ENCODE results near the gene EEIG1. TPM values are rescaled to one million over a fixed set of nuclear protein-coding genes. Genes with fewer than 3 reads are reported as not detected.
A peak's percentile ranks its signal among the peaks of the same experiment; 100 is the strongest.

EEIG1 gene
- polyA plus RNA-seq, 1 donor = 55.2 TPM

GRCh38 chr9:127947841-127948710, 32.7 kb downstream of the EEIG1 start:
- Histone ChIP-seq H3K27me3 (ENCODE audit: control insufficient read depth, insufficient read depth, low read length) (no peaks in the 10 kb centered on the region), H3K36me3 (ENCODE audit: control insufficient read depth, insufficient read depth, low read length) (peaks cover 51% of the 10 kb centered on the region), H3K27ac (ENCODE audit: low read length) (no peak overlapping the region), H3K4me3 (ENCODE audit: low read length) (no peak overlapping the region), H3K9me3 (ENCODE audit: control insufficient read depth, low read depth, low read length) (peaks cover 2% of the 10 kb centered on the region), H3K4me1 (ENCODE audit: control insufficient read depth, insufficient read depth, low read length) (peaks cover 32% of the 10 kb centered on the region)
- WGBS (ENCODE audit: insufficient coverage, low lambda C conversion rate) = no CpG with 5 or more reads among the region's 17 CpGs
- no peak for DNase-seq

- Histone ChIP-seq H3K27ac (ENCODE audit: low read length) (no peak overlapping the region), H3K4me1 (ENCODE audit: control insufficient read depth, insufficient read depth, low read length) (peaks cover 30% of the 10 kb centered on the region), H3K27me3 (ENCODE audit: control insufficient read depth, insufficient read depth, low read length) (no peaks in the 10 kb centered on the region), H3K9me3 (ENCODE audit: control insufficient read depth, low read depth, low read length) (peaks cover 2% of the 10 kb centered on the region), H3K36me3 (ENCODE audit: control insufficient read depth, insufficient read depth, low read length) (peaks cover 64% of the 10 kb centered on the region), H3K4me3 (ENCODE audit: low read length) (no peak overlapping the region)
- DNase-seq = peak in 1 of 2 donors; percentile 76
- no CpG with 5 or more reads among the region's 3 CpGs for WGBS (ENCODE audit: insufficient coverage, low lambda C conversion rate)
Observed at GRCh38 chr9:127946728-127947127, 34.1 kb downstream of the EEIG1 start.

DNA sequence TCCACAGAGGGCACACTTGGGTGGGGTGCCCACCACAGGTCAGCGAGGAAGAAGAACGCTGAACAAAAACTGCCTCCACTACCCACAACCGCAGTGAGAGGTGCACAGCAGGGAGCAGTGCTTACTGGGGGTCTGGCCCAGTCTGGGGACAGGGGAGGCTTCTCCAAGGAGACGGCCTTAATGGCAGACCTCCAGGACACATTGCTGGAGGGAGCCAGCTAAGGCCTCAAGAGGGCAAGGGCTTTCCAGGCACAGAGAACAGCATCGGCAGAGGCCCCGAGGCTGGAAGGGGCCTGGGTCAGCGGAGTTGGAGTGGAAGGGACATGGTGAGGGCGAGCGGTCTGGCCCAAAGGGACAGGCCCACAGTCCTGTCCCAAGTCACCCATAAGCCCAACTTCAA, 34.8 kb downstream of the EEIG1 start:
- H3K4me1 ChIP-seq (ENCODE audit: control insufficient read depth, insufficient read depth, low read length) = peaks cover 32% of the 10 kb centered on the region
- H3K9me3 ChIP-seq (ENCODE audit: control insufficient read depth, low read depth, low read length) = peaks cover 2% of the 10 kb centered on the region
- no peak overlapping the region for H3K27ac ChIP-seq (ENCODE audit: low read length)
- WGBS (ENCODE audit: insufficient coverage, low lambda C conversion rate) = no CpG with 5 or more reads among the region's 9 CpGs
- H3K36me3 ChIP-seq (ENCODE audit: control insufficient read depth, insufficient read depth, low read length) = peaks cover 64% of the 10 kb centered on the region
- no peaks in the 10 kb centered on the region for H3K27me3 ChIP-seq (ENCODE audit: control insufficient read depth, insufficient read depth, low read length)
- DNase-seq = no peak
- H3K4me3 ChIP-seq (ENCODE audit: low read length) = no peak overlapping the region

DNA sequence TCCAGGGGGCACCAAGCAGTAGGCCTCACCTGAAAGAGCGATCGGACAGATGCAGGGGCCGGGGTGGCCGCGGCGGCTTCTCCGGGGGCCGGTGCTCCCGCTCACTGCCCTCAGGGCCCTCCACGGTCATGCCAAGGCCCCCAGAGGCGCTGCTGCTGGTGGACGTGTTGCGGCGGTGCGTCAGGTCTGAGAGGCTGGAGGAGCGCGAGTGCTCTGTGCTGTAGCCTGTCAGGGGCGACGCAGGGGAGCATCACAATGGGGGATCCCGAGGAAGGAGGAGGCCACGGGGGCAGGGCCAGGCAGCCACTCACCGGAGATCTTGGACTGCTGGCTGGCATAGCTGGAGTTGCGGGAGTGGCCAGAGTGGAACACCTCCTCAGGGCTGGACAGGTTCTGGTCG, 35.5 kb downstream of the EEIG1 start:
- Histone ChIP-seq H3K36me3 (ENCODE audit: control insufficient read depth, insufficient read depth, low read length) (peaks cover 64% of the 10 kb centered on the region), H3K27ac (ENCODE audit: low read length) (no peak overlapping the region), H3K4me3 (ENCODE audit: low read length) (no peak overlapping the region), H3K9me3 (ENCODE audit: control insufficient read depth, low read depth, low read length) (peaks cover 2% of the 10 kb centered on the region), H3K27me3 (ENCODE audit: control insufficient read depth, insufficient read depth, low read length) (no peaks in the 10 kb centered on the region), H3K4me1 (ENCODE audit: control insufficient read depth, insufficient read depth, low read length) (peaks cover 30% of the 10 kb centered on the region)
- WGBS (ENCODE audit: insufficient coverage, low lambda C conversion rate) = no CpG with 5 or more reads among the region's 24 CpGs
- DNase-seq = no peak

DNA sequence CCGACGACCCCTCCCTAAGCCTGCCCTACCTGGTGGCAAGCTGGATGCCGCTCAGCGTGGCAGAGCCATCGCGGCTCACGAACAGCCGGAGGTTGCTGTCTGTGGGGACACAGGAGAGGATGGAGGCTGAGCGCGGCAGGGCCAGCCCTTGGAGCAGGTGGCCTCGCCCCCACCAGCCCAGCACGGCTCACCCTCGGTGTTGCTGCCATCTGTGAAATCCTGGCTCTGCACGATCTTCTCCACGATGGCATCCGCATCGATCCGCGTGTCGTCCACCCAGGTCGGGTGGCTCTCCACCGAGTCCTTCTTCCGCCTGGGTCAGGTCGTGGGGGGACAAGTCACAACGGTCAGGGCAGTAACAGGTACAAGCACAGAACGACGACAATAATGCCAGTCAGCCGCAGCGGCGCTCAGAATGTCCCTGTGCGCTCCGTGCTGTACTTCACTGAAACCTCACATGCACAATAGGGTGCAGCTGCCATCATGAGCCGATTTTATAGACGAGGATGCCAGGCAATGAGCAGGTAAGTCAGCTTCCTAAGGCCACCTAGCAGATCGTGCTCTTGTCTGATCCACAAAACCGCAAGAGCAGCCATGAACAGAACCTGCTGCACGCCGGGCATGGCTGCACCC, 36.1 kb downstream of the EEIG1 start:
- Histone ChIP-seq H3K4me1 (ENCODE audit: control insufficient read depth, insufficient read depth, low read length) (peaks cover 30% of the 10 kb centered on the region), H3K27me3 (ENCODE audit: control insufficient read depth, insufficient read depth, low read length) (no peaks in the 10 kb centered on the region), H3K4me3 (ENCODE audit: low read length) (no peak overlapping the region), H3K9me3 (ENCODE audit: control insufficient read depth, low read depth, low read length) (peaks cover 2% of the 10 kb centered on the region), H3K36me3 (ENCODE audit: control insufficient read depth, insufficient read depth, low read length) (peaks cover 62% of the 10 kb centered on the region), H3K27ac (ENCODE audit: low read length) (no peak overlapping the region)
- DNase-seq = no peak
- WGBS (ENCODE audit: insufficient coverage, low lambda C conversion rate) = no CpG with 5 or more reads among the region's 38 CpGs

DNA sequence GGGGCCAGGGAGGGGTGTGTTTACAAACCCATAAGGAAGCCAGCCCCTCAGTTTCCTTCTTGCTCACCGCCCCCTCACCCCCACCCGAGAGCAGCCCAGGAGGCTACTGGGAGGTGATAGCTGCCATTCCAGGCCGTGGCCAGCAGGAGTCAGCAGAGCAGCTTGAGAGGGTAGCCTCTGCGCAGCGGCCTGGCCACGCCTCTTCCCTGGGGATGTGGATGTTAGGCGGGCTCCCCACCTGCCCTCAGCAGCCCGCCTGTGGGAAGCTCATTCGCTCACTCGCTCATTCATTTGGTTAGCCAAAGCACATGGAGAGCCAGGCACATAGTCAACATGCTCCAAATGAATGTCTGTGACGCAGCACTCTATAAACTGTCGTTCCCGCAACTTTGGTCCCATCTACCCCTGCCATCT, 37.1 kb downstream of the EEIG1 start:
- Histone ChIP-seq H3K27ac (ENCODE audit: low read length) (no peak overlapping the region), H3K36me3 (ENCODE audit: control insufficient read depth, insufficient read depth, low read length) (peaks cover 59% of the 10 kb centered on the region), H3K27me3 (ENCODE audit: control insufficient read depth, insufficient read depth, low read length) (no peaks in the 10 kb centered on the region), H3K4me3 (ENCODE audit: low read length) (no peak overlapping the region), H3K9me3 (ENCODE audit: control insufficient read depth, low read depth, low read length) (peaks cover 2% of the 10 kb centered on the region), H3K4me1 (ENCODE audit: control insufficient read depth, insufficient read depth, low read length) (peaks cover 30% of the 10 kb centered on the region)
- peak; percentile 69 to 79 for DNase-seq
- WGBS (ENCODE audit: insufficient coverage, low lambda C conversion rate) = no CpG with 5 or more reads among the region's 13 CpGs

DNA sequence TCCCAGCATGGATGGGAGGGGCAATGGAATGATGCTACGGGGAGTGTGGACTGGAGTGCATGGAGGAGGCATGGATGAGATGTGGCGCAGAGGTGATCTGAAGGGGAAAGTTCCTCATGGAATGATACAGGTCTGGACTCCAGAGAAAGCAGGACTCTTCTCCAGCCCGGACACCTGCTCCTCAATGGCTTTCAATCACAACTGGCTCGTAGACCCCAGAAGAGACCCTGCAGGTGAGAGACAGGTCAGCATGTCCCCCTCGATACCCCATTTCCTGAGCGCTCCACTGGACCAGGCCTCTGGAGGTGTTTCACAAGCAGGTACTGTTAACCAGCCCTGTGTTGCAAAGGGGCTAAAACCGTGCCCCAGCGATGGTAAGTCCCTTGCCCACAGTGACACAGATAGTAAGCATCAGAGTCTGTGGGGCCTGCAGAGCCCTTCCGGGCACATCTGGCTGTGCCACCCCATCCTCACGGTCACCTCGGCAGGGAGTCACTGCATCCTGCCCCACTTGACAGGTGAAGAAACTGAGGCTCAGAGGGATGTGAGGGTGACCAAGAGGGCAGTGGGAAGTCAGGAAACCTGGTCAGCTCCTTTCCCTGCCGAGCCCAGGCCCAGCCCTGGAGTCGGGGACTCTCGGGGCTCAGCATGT, 37.7 kb downstream of the EEIG1 start:
- Histone ChIP-seq H3K27ac (ENCODE audit: low read length) (no peak overlapping the region), H3K4me1 (ENCODE audit: control insufficient read depth, insufficient read depth, low read length) (peaks cover 35% of the 10 kb centered on the region), H3K4me3 (ENCODE audit: low read length) (no peak overlapping the region), H3K27me3 (ENCODE audit: control insufficient read depth, insufficient read depth, low read length) (no peaks in the 10 kb centered on the region), H3K36me3 (ENCODE audit: control insufficient read depth, insufficient read depth, low read length) (peaks cover 53% of the 10 kb centered on the region), H3K9me3 (ENCODE audit: control insufficient read depth, low read depth, low read length) (peaks cover 2% of the 10 kb centered on the region)
- no peak for DNase-seq
- WGBS (ENCODE audit: insufficient coverage, low lambda C conversion rate) = no CpG with 5 or more reads among the region's 14 CpGs

GRCh38 chr9:127942216-127943010, 38.4 kb downstream of the EEIG1 start:
- Histone ChIP-seq H3K9me3 (ENCODE audit: control insufficient read depth, low read depth, low read length) (peaks cover 2% of the 10 kb centered on the region), H3K4me1 (ENCODE audit: control insufficient read depth, insufficient read depth, low read length) (peaks cover 35% of the 10 kb centered on the region), H3K27me3 (ENCODE audit: control insufficient read depth, insufficient read depth, low read length) (no peaks in the 10 kb centered on the region), H3K36me3 (ENCODE audit: control insufficient read depth, insufficient read depth, low read length) (peaks cover 46% of the 10 kb centered on the region), H3K4me3 (ENCODE audit: low read length) (no peak overlapping the region), H3K27ac (ENCODE audit: low read length) (peak overlapping the region; percentile 47)
- DNase-seq = peak in 1 of 2 donors; percentile 51
- no CpG with 5 or more reads among the region's 18 CpGs for WGBS (ENCODE audit: insufficient coverage, low lambda C conversion rate)

DNA sequence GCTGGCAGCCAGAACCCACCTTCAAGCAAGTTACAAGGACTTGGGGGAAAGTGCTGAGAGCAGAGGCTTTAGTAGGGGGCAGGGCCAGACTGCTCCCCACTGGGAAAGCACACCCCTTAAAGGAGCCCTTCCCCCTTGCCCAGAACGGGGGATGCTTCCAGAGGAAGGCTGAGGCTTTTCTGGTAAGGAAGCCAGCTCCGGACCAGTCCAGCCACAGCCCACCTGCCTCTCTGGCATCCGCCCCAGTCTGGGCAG, 38.9 kb downstream of the EEIG1 start:
- H3K27ac ChIP-seq (ENCODE audit: low read length) = peak overlapping the region; percentile 47
- no peaks in the 10 kb centered on the region for H3K27me3 ChIP-seq (ENCODE audit: control insufficient read depth, insufficient read depth, low read length)
- peaks cover 32% of the 10 kb centered on the region for H3K4me1 ChIP-seq (ENCODE audit: control insufficient read depth, insufficient read depth, low read length)
- WGBS (ENCODE audit: insufficient coverage, low lambda C conversion rate) = no CpG with 5 or more reads among the region's 3 CpGs
- no peak overlapping the region for H3K4me3 ChIP-seq (ENCODE audit: low read length)
- peak in 1 of 2 donors; percentile 50 for DNase-seq
- H3K36me3 ChIP-seq (ENCODE audit: control insufficient read depth, insufficient read depth, low read length) = peaks cover 46% of the 10 kb centered on the region
- H3K9me3 ChIP-seq (ENCODE audit: control insufficient read depth, low read depth, low read length) = peaks cover 2% of the 10 kb centered on the region
